SU-DHL-6 (cell line): ENCODE measurements around the gene KCND2.

Source experiments
- H2AFZ ChIP-seq: fragments of 200-600 bp; sonication (generic); 2 replicates; pipeline ENCODE4 v1.6.1; 2014; ENCODE audit warnings: low read depth, mild to moderate bottlenecking, moderate library complexity, mixed read lengths, antibody characterized with exemption, low read length; ENCODE audit not compliant: severe bottlenecking
- H3F3A ChIP-seq: fragments of 200-600 bp; shearing (Covaris generic); 2 replicates; pipeline ENCODE4 v1.6.0; 2016; ENCODE audit warnings: antibody characterized with exemption, mild to moderate bottlenecking; ENCODE audit not compliant: insufficient read depth
- H3K27ac ChIP-seq: fragments of 200-600 bp; sonication (generic); 2 replicates; pipeline ENCODE4 v1.5.1; 2016; ENCODE audit warnings: low read depth, mild to moderate bottlenecking, low read length, moderate library complexity, mixed read lengths
- H3K27me3 ChIP-seq: fragments of 200-600 bp; sonication (generic), shearing (Covaris generic); 2 replicates; pipeline ENCODE4 v1.6.0; 2014; ENCODE audit warnings: mild to moderate bottlenecking, low read length
- H3K36me3 ChIP-seq: fragments of 200-600 bp; sonication (generic); 2 replicates; pipeline ENCODE4 v1.6.1; 2014; ENCODE audit warnings: mild to moderate bottlenecking, low read length, mixed read lengths
- H3K4me2 ChIP-seq: fragments of 300-600, 200-600 bp; shearing (Covaris generic), sonication (generic); 2 replicates; pipeline ENCODE4 v1.6.0; 2014; ENCODE audit warnings: low read length, low read depth, mild to moderate bottlenecking; ENCODE audit not compliant: poor library complexity, severe bottlenecking
- H3K4me3 ChIP-seq: fragments of 200-600 bp; sonication (generic); 2 replicates; pipeline ENCODE4 v1.5.1; 2014; ENCODE audit warnings: antibody characterized with exemption, low read length, mild to moderate bottlenecking, mixed read lengths; ENCODE audit not compliant: insufficient read depth, poor library complexity, severe bottlenecking
- H3K79me2 ChIP-seq: fragments of 200-600 bp; sonication (generic); 2 replicates; pipeline ENCODE4 v1.6.1; 2014; ENCODE audit warnings: mild to moderate bottlenecking, low read length, moderate library complexity; ENCODE audit not compliant: insufficient read depth
- H3K9ac ChIP-seq: fragments of 200-600 bp; sonication (generic); 2 replicates; pipeline ENCODE4 v1.7.0; 2014; ENCODE audit warnings: mild to moderate bottlenecking, low read length
- H3K9me2 ChIP-seq: fragments of 200-600 bp; sonication (generic); replicated peaks from 2 replicates; pipeline ENCODE4 v1.6.1; 2014; ENCODE audit warnings: low read length; ENCODE audit not compliant: insufficient read depth
- H3K9me3 ChIP-seq: fragments of 200-600 bp; sonication (generic); 2 replicates; pipeline ENCODE4 v1.6.1; 2014; ENCODE audit warnings: low read length, mixed read lengths; ENCODE audit not compliant: insufficient read depth
- H4K20me1 ChIP-seq: fragments of 200-600 bp; sonication (generic); 2 replicates; pipeline ENCODE4 v1.6.1; 2014; ENCODE audit warnings: low read depth, mild to moderate bottlenecking, antibody characterized with exemption, low read length, moderate library complexity, mixed read lengths
- CTCF ChIP-seq: fragments of 200-600 bp; sonication (generic); IDR thresholded peaks from one replicate; pipeline ENCODE4 v1.5.1; 2017; ENCODE audit warnings: antibody characterized with exemption, mild to moderate bottlenecking, low read length, moderate library complexity; ENCODE audit not compliant: insufficient read depth, poor library complexity, severe bottlenecking
- EZH2phosphoT487 ChIP-seq: fragments of 200-600 bp; sonication (generic), shearing (Covaris generic); conservative IDR thresholded peaks from 2 replicates; pipeline ENCODE4 v1.6.1; 2018; ENCODE audit warnings: mild to moderate bottlenecking, antibody characterized with exemption, low read length, moderate library complexity, mixed read lengths

Gene KCND2

GRCh38 chr7:120344276-120344675, 71.3 kb downstream of the KCND2 start:
- Histone ChIP-seq H3K4me2 (no peak overlapping the region), H3K9me3 (no peaks in the 10 kb centered on the region)
- TF ChIP-seq CTCF: no peak
- no peak for TF ChIP-seq EZH2phosphoT487

GRCh38 chr7:120353171-120353570, 80.2 kb downstream of the KCND2 start:
- no peak overlapping the region for H3K4me3 ChIP-seq
- no peak overlapping the region for H2AFZ ChIP-seq
- no peaks in the 10 kb centered on the region for H3K36me3 ChIP-seq
- no peaks in the 10 kb centered on the region for H3K9me2 ChIP-seq
- TF ChIP-seq EZH2phosphoT487 (no peak), CTCF (no peak)
- no peaks in the 10 kb centered on the region for H4K20me1 ChIP-seq
- H3K27ac ChIP-seq: no peak overlapping the region
- no peaks in the 10 kb centered on the region for H3K79me2 ChIP-seq
- H3K9ac ChIP-seq: no peak overlapping the region
- no peak overlapping the region for H3K4me2 ChIP-seq
- no peaks in the 10 kb centered on the region for H3F3A ChIP-seq
- no peaks in the 10 kb centered on the region for H3K9me3 ChIP-seq
- H3K27me3 ChIP-seq: no peaks in the 10 kb centered on the region

More at GRCh38 chr7:120344276-120344675, 71.3 kb downstream of the KCND2 start:
- Histone ChIP-seq H3K79me2 (no peaks in the 10 kb centered on the region), H3K36me3 (no peaks in the 10 kb centered on the region), H3K4me3 (no peak overlapping the region), H3K27ac (no peak overlapping the region), H3K9ac (no peak overlapping the region), H3K27me3 (no peaks in the 10 kb centered on the region), H3F3A (no peaks in the 10 kb centered on the region), H3K9me2 (no peaks in the 10 kb centered on the region), H2AFZ (no peak overlapping the region), H4K20me1 (no peaks in the 10 kb centered on the region)

GRCh38 chr7:120360918-120361317, 87.9 kb downstream of the KCND2 start:
- H3K9me3 ChIP-seq: no peaks in the 10 kb centered on the region
- no peaks in the 10 kb centered on the region for H4K20me1 ChIP-seq
- no peaks in the 10 kb centered on the region for H3K79me2 ChIP-seq
- H3K9ac ChIP-seq: no peak overlapping the region
- no peak overlapping the region for H2AFZ ChIP-seq
- no peak overlapping the region for H3K4me3 ChIP-seq
- H3K27ac ChIP-seq: no peak overlapping the region
- no peaks in the 10 kb centered on the region for H3K27me3 ChIP-seq
- TF ChIP-seq EZH2phosphoT487 (no peak), CTCF (no peak)
- no peaks in the 10 kb centered on the region for H3K36me3 ChIP-seq
- no peaks in the 10 kb centered on the region for H3F3A ChIP-seq
- no peak overlapping the region for H3K4me2 ChIP-seq
- H3K9me2 ChIP-seq: no peaks in the 10 kb centered on the region
